ENCODE results near the gene MTR.
A peak's percentile ranks its signal among the peaks of the same experiment; 100 is the strongest.

Gene MTR

GRCh38 chr1:236795035-236795756 is at the start of gene MTR:
Gene MTR, plus strand, starts transcription at chr1:236795292. Its CDS starts 412 bp downstream, at chr1:236795704.
- peak; percentile 99 for DNase-seq

GRCh38 chr1:236746785-236747184 is 48.3 kb upstream of the MTR start:
- no peak for DNase-seq

- no peak for DNase-seq
Measured at GRCh38 chr1:236747311-236747985, 47.6 kb upstream of the MTR start.

- DNase-seq, result no peak
Measured at GRCh38 chr1:236748268-236748870, 46.7 kb upstream of the MTR start.

GRCh38 chr1:236750928-236751327 is 44.2 kb upstream of the MTR start:
- no peak for DNase-seq

GRCh38 chr1:236751385-236751784 is 43.7 kb upstream of the MTR start:
- no peak for DNase-seq

GRCh38 chr1:236751935-236752334 is 43.2 kb upstream of the MTR start:
- no peak for DNase-seq

- DNase-seq, result peak; percentile 13
Measured at GRCh38 chr1:236753516-236753915, 41.6 kb upstream of the MTR start.

- no peak for DNase-seq
Measured at GRCh38 chr1:236753964-236754363, 41.1 kb upstream of the MTR start.

GRCh38 chr1:236754525-236755210 is 40.4 kb upstream of the MTR start:
- no peak for DNase-seq

- DNase-seq, result no peak
Measured at GRCh38 chr1:236757640-236758039, 37.5 kb upstream of the MTR start.

GRCh38 chr1:236759252-236759859 is 35.7 kb upstream of the MTR start:
- DNase-seq, result peak; percentile 9

GRCh38 chr1:236760480-236760879 is 34.6 kb upstream of the MTR start:
- no peak for DNase-seq

GRCh38 chr1:236760986-236761385 is 34.1 kb upstream of the MTR start:
- no peak for DNase-seq

- DNase-seq, result no peak
Measured at GRCh38 chr1:236761397-236762132, 33.5 kb upstream of the MTR start.

- DNase-seq, result no peak
Measured at GRCh38 chr1:236762410-236762809, 32.7 kb upstream of the MTR start.

- no peak for DNase-seq
Measured at GRCh38 chr1:236765831-236766230, 29.3 kb upstream of the MTR start.

- no peak for DNase-seq
Measured at GRCh38 chr1:236766506-236766905, 28.6 kb upstream of the MTR start.

GRCh38 chr1:236767276-236767675 is 27.8 kb upstream of the MTR start:
- DNase-seq, result no peak

GRCh38 chr1:236768601-236769000 is 26.5 kb upstream of the MTR start:
- no peak for DNase-seq

- no peak for DNase-seq
Measured at GRCh38 chr1:236773919-236774318, 21.2 kb upstream of the MTR start.

- DNase-seq, result no peak
Measured at GRCh38 chr1:236774926-236775325, 20.2 kb upstream of the MTR start.

All from NCI-H774 (cell line).